GM19025 (cell line): ENCODE measurements around the gene PARP1.

Source experiments
- ATAC-seq: cut with Tn5 transposase; IDR thresholded peaks from one replicate; pipeline ENCODE4 v1.9.1; 2021; ENCODE audit warnings: mild to moderate bottlenecking, low read depth, moderate library complexity; ENCODE audit not compliant: unreplicated experiment

The PARP1 gene

GRCh38 chr1:226384040-226384439 lies 23.9 kb downstream of the PARP1 start:
- ATAC-seq, result no peak

DNA sequence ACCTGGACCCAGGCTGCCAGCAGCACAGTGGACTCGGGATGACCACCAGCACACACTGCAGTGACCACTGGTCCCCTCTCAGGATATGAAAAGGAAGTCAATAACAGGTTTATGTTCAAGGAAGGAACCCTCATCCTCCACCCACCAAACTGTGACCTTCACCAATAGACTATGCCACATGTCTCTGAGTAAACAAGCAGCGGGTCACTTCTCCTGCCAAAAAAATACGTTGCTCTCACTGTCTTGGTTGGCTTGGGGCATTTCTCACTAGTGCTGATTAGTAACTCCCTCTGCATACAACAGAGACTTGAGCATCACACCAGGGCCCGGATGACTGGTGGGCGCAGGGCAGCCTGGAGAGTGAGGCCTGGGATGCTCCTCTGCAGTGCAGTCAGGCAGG lies 25.9 kb downstream of the PARP1 start:
- no peak for ATAC-seq

DNA sequence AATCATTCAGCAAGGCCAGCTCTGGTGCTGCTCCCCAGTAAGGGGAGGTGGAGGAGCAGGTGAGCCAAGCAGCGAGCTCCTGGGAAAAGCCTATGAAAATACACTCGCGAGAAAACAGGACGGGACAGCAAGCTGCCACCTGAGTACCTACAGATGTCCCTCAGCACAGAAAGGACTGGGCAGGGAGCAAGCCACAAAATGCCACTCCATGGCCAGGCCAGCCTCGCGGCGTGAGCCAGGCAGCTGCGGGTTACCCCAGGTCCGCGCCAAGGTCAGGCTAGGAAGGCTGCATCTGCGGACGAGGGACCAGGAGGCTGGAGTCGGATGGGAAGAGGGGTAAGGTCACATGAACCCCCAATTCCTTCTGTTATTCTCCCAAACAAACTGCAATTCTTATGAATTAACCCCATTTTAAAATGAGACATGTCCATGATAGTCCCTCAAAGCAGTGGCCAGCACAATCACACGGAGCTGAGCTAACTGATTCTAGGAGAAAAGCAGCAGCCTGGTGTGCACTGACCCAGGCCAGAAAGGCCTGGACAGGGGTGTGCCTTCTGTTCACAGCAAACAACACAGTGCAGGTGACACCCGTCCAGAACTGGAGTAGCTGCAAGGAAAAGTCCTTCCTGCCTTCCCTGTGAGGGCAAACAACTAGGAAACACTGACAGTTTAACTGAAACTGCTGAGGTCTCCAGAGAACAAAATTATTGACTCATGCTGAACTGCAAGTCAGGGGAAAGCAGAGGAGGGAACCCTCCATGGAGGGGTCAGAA lies 26.5 kb downstream of the PARP1 start:
- ATAC-seq, result no peak

- no peak for ATAC-seq
These were observed 29.8 kb downstream of the PARP1 start for GRCh38 chr1:226378071-226378470.

DNA sequence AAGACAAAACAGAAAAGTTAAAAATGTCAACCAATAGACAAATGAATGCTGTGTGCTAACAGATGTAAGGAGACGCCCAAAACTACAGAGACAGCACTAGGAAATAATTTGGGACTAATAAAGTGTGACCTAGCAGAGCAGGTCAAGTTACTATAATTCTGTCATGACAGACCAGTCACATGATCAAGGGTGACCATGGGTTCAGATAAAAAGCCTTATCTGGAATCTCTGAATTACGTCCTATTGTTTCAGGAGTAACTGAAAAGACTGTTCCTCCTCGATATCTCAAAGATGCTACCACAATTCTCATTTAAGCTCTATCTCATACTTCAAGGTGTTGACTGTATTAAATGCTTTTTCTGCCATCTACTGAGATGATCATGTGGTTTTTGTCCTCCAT lies 31.6 kb downstream of the PARP1 start:
- ATAC-seq, result no peak

DNA sequence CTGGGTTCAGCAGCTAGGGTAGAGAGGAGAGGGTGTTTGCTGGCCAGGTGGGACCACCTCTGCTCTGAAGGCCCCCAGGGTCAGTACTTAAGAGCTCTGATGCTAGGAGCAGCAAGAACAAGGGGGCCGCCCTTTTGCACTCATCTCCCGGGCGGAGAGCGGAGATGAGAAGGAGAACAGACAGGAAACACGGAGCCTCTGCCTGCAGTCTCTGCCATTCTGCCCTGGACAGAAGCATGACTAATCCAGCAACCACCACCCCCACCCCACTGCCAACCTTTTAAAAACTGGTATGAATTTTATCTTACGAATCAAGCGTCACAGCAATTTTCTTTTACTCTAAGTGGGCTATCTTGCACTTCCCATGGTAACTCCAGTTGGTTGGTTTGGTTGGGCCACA lies 34.5 kb downstream of the PARP1 start:
- ATAC-seq, result no peak

- ATAC-seq, result no peak
These were observed 35.0 kb downstream of the PARP1 start for GRCh38 chr1:226372885-226373284.

DNA sequence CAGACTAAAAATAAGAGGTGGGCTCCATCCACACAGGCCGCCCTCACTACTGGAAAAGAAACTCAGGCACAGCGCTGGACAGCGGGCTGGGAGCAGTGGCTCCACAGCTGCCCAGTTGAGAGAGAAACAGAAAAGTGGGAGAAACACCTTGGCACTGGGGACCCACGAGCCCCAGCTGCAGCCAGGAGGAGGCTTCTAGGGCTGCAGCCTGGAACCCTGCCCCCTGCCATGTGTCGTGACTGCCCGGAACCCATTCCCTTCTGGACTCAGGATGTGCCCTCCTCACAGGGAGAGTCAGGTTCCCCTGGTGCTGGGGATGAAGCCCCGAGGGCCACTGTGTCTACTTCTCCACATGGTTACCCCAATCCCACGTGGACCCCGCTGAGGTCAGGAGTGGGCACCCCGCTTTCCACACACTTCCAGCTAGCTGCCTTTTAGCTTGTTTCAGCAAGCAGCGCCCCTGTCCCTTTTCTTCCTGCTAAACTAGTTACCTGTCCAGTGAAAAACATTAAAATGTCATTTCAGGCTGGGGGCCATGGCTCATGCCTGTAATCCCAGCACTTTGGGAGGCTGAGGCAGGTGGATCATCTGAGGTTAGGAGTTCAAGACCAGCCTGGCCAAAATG lies 35.9 kb downstream of the PARP1 start:
- no peak for ATAC-seq

DNA sequence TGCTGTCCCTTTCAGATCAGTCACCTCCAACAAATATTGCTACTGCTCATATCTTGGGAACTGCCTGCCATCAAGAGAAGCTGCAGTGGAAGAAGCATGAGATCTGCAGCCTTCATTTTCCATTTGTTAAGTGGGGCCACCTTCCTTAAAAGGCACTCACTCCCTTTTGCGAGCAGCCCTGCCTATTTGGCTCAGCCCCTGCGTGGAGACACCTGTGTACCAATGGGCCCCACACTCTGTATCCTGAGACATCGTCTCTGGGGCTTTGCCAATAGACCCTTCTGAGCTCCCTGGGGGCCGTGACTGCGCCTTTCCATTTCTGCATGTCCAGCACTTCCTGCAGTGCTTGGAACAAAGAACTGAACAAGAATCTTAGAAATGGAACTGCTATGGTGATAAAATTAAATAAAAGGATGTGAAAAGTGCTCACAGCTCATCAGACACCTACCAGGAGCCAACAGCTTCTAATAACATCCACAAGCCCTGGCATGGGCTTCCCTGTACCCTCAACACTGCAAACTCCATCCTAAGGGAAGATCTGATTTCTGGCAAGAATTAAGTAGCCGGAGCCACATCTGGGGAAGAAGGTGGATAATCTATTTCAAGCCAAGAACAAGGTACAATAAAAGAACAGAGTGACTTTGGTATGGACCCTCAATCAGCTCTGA lies 36.7 kb downstream of the PARP1 start:
- no peak for ATAC-seq

GRCh38 chr1:226370144-226370923 lies 37.6 kb downstream of the PARP1 start:
- ATAC-seq, result peak; percentile 60

GRCh38 chr1:226369110-226369509 lies 38.8 kb downstream of the PARP1 start:
- no peak for ATAC-seq

- no peak for ATAC-seq
These were observed 41.6 kb downstream of the PARP1 start for GRCh38 chr1:226366290-226366689.

- no peak for ATAC-seq
These were observed 42.1 kb downstream of the PARP1 start for GRCh38 chr1:226365831-226366231.

GRCh38 chr1:226364901-226365565 lies 42.9 kb downstream of the PARP1 start:
- ATAC-seq, result no peak

- ATAC-seq, result no peak
These were observed 43.4 kb downstream of the PARP1 start for GRCh38 chr1:226364514-226364899.

- ATAC-seq, result no peak
These were observed 43.9 kb downstream of the PARP1 start for GRCh38 chr1:226363801-226364513.

- no peak for ATAC-seq
These were observed 44.9 kb downstream of the PARP1 start for GRCh38 chr1:226362891-226363447.

GRCh38 chr1:226362361-226362760 lies 45.5 kb downstream of the PARP1 start:
- ATAC-seq, result no peak

GRCh38 chr1:226360106-226360746 lies 47.7 kb downstream of the PARP1 start:
- ATAC-seq, result peak; percentile 76
